ENCODE measurements around the gene ZNF669.

Gene ZNF669

GRCh38 chr1:247096112-247096511 lies 8.0 kb downstream of the ZNF669 start:
- no peak for TF ChIP-seq CTCF (IDR thresholded peaks at IDR 0.05; ENCODE audit: control insufficient read depth, insufficient read depth, low read depth, low read length, missing control alignments)
- no peak overlapping the region for H3K4me3 ChIP-seq (ENCODE audit: control insufficient read depth, low read depth, low read length)
- DNase-seq (ENCODE audit: low read depth): no peak

GRCh38 chr1:247090455-247090854 lies 13.7 kb downstream of the ZNF669 start:
- DNase-seq (ENCODE audit: low read depth): no peak
- TF ChIP-seq CTCF (IDR thresholded peaks at IDR 0.05; ENCODE audit: control insufficient read depth, insufficient read depth, low read depth, low read length, missing control alignments): no peak
- no peak overlapping the region for H3K4me3 ChIP-seq (ENCODE audit: control insufficient read depth, low read depth, low read length)

- DNase-seq (ENCODE audit: low read depth): no peak
- TF ChIP-seq CTCF (IDR thresholded peaks at IDR 0.05; ENCODE audit: control insufficient read depth, insufficient read depth, low read depth, low read length, missing control alignments): no peak
Measured at GRCh38 chr1:247089616-247090375, 14.4 kb downstream of the ZNF669 start.

GRCh38 chr1:247088967-247089366 lies 15.2 kb downstream of the ZNF669 start:
- H3K4me3 ChIP-seq (ENCODE audit: control insufficient read depth, low read depth, low read length): no peak overlapping the region
- no peak for TF ChIP-seq CTCF (IDR thresholded peaks at IDR 0.05; ENCODE audit: control insufficient read depth, insufficient read depth, low read depth, low read length, missing control alignments)
- DNase-seq (ENCODE audit: low read depth): no peak

More at GRCh38 chr1:247089616-247090375, 14.4 kb downstream of the ZNF669 start:
- H3K4me3 ChIP-seq (ENCODE audit: control insufficient read depth, low read depth, low read length): no peak overlapping the region

- TF ChIP-seq CTCF (IDR thresholded peaks at IDR 0.05; ENCODE audit: control insufficient read depth, insufficient read depth, low read depth, low read length, missing control alignments): no peak
- DNase-seq (ENCODE audit: low read depth): no peak
- H3K4me3 ChIP-seq (ENCODE audit: control insufficient read depth, low read depth, low read length): no peak overlapping the region
Measured at GRCh38 chr1:247087256-247087655, 16.9 kb downstream of the ZNF669 start.

GRCh38 chr1:247085310-247085709 lies 18.8 kb downstream of the ZNF669 start:
- no peak overlapping the region for H3K4me3 ChIP-seq (ENCODE audit: control insufficient read depth, low read depth, low read length)
- TF ChIP-seq CTCF (IDR thresholded peaks at IDR 0.05; ENCODE audit: control insufficient read depth, insufficient read depth, low read depth, low read length, missing control alignments): no peak
- DNase-seq (ENCODE audit: low read depth): no peak

All from AG09309 (cell line).